Kidney (tissue), 14 donors: ENCODE measurements around the gene DIAPH3. TPM values are rescaled to one million over a fixed set of nuclear protein-coding genes. Genes with fewer than 3 reads are reported as not detected.

Experiments used
- DNase-seq, 5 donors: peaks; one replicate each; pipeline ENCODE4 v3.0.0-alpha.2; 2013 to 2020
- FAIRE-seq: peaks from 2 replicates; lab custom pipeline; 2012; peaks lifted over from hg19 to GRCh38; lab: Jason Lieb, UNC
- H3K27ac ChIP-seq, 2 donors: one replicate each; pipeline ENCODE4 v1.7.0; 2013; ENCODE audit warnings: low read depth in 2 of 2, low read length in 2 of 2, inconsistent platforms in 1 of 2
- H3K27me3 ChIP-seq: one replicate; pipeline ENCODE4 v1.7.1; 2013; ENCODE audit warnings: low read length, inconsistent platforms; ENCODE audit not compliant: control insufficient read depth, insufficient read depth
- H3K36me3 ChIP-seq, 3 donors: one replicate each; pipeline versions ENCODE4 v1.7.0 to v1.7.1; 2013; ENCODE audit warnings: low read length in 3 of 3, control low read depth in 1 of 3, inconsistent platforms in 1 of 3; ENCODE audit not compliant: insufficient read depth in 3 of 3, control insufficient read depth in 2 of 3
- H3K4me1 ChIP-seq, 3 donors: one replicate each; pipeline versions ENCODE4 v1.7.0 to v1.7.1; 2013; ENCODE audit warnings: low read length in 3 of 3, inconsistent platforms in 1 of 3, low read depth in 1 of 3; ENCODE audit not compliant: control insufficient read depth in 2 of 3, insufficient read depth in 2 of 3
- H3K4me3 ChIP-seq, 3 donors: one replicate each; pipeline versions ENCODE4 v1.7.0 to v1.8.1; 2013; ENCODE audit warnings: low read length in 3 of 3, control low read depth in 1 of 3, inconsistent platforms in 1 of 3
- H3K9ac ChIP-seq, 3 donors: one replicate each; pipeline versions ENCODE4 v1.7.0 to v1.7.1; 2013; ENCODE audit warnings: low read length in 3 of 3, control low read depth in 1 of 3, inconsistent platforms in 1 of 3
- H3K9me3 ChIP-seq, 3 donors: one replicate each; pipeline versions ENCODE4 v1.7.0 to v1.7.1; 2013; ENCODE audit warnings: low read length in 3 of 3, control low read depth in 1 of 3, inconsistent platforms in 1 of 3; ENCODE audit not compliant: control insufficient read depth in 2 of 3, insufficient read depth in 1 of 3
- intact Hi-C: fragments of 100-400 bp; cut with DNase I; formaldehyde crosslinking; loops from one replicate; pipeline ENCODE4 v1.11.1; 2022
- polyA plus RNA-seq: library from polyadenylated mRNA; stranded (reverse); fragments of 350-450 nt; fragmentation: Illumina TruSeq; extraction: RNeasy Lipid Tissue Mini Kit (QIAGEN cat#74804); gene quantifications from one replicate; pipeline ENCODE4 v1.2.3, GENCODE V29; 2014; ENCODE audit warnings: low read depth, low replicate concordance; ENCODE audit not compliant: insufficient read depth
- total RNA-seq: library from RNA; stranded (reverse); fragmentation: NEBNext Ultra II Directional; extraction: Animal tissue kit (Norgen Biotek cat#: 25700); gene quantifications from one replicate; pipeline ENCODE4 v1.2.1, GENCODE V29; 2021
- TF ChIP-seq, protein P1 (sequence below): IDR thresholded peaks from 3 replicates; pipeline ENCODE4 v1.5.1; 2012; ENCODE audit warnings: mild to moderate bottlenecking, moderate library complexity, borderline replicate concordance; ENCODE audit not compliant: insufficient read depth; ENCODE audit errors: extremely low read depth
- donor health status: control.
- donor health status: control.
- donor health status: control.
- donor health status: control.
- donor health status: control.
- donor health status: DM: yes; HTN: yes; CAD: no.
- donor health status: Normal renal cell carcinoma (clear cell type).

Gene DIAPH3
- total and polyA plus RNA-seq, 2 donors from 2014 or later = 2.0 to 2.7 TPM

DNA sequence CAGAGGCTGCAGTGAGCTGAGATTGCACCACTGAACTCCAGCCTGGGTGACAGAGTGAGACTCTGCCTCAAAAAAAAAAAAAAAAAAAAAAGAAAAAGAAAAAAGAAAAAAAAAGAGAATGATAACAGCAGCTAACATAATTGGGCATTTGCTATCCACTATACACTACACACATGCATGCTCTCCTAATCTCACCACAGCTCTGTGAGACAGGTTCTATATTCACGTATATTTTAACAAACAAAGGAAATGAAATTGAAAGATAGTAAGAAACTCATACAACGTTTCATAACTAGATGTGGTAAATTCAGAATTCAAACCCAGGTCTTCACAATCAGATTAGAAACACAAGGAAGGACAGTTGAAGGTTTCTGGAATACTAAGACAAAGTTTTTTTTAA lies 265.7 kb downstream of the DIAPH3 start:
- Histone ChIP-seq H3K9ac (no peak overlapping the region), H3K27ac (no peak overlapping the region), H3K4me1 (no peaks in the 10 kb centered on the region), H3K4me3 (no peak overlapping the region), H3K36me3 (no peaks in the 10 kb centered on the region), H3K27me3 (no peaks in the 10 kb centered on the region), H3K9me3 (no peaks in the 10 kb centered on the region)
- intact Hi-C loops = no loop called here
- TF ChIP-seq, protein P1, sequence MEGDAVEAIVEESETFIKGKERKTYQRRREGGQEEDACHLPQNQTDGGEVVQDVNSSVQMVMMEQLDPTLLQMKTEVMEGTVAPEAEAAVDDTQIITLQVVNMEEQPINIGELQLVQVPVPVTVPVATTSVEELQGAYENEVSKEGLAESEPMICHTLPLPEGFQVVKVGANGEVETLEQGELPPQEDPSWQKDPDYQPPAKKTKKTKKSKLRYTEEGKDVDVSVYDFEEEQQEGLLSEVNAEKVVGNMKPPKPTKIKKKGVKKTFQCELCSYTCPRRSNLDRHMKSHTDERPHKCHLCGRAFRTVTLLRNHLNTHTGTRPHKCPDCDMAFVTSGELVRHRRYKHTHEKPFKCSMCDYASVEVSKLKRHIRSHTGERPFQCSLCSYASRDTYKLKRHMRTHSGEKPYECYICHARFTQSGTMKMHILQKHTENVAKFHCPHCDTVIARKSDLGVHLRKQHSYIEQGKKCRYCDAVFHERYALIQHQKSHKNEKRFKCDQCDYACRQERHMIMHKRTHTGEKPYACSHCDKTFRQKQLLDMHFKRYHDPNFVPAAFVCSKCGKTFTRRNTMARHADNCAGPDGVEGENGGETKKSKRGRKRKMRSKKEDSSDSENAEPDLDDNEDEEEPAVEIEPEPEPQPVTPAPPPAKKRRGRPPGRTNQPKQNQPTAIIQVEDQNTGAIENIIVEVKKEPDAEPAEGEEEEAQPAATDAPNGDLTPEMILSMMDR = no peak
- DNase-seq = no peak
- no peak for FAIRE-seq

DNA sequence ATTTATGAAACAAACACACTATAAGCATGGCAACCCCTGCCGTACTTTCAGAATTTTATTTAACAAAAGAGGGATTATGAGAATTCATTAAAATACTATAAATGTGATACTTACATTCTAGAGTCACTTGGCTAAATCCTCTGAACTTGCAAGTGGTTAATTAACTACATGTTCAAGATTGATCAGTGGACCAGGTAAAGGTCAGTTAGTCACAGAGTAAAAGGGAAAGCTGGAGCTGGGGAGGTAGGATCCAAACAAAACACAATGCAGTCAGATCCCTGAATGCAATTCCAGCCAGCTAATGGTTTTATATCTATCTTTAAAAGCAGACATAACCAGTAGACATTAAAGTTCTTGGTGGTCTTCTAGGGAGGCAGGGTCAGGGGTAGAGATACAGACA lies 270.5 kb downstream of the DIAPH3 start:
- peaks cover 0 to 4% (median 0%) of the 10 kb centered on the region in 3 donors for H3K4me1 ChIP-seq
- H3K9ac ChIP-seq = no peak overlapping the region
- no peaks in the 10 kb centered on the region for H3K36me3 ChIP-seq
- DNase-seq (peak in 2 of 5 donors; percentile 19 to 47), FAIRE-seq (peak; percentile 11)
- TF ChIP-seq, protein P1 = no peak
- H3K27me3 ChIP-seq = no peaks in the 10 kb centered on the region
- no peak overlapping the region for H3K4me3 ChIP-seq
- H3K27ac ChIP-seq = no peak overlapping the region
- H3K9me3 ChIP-seq = no peaks in the 10 kb centered on the region
- intact Hi-C loops = no loop called here

DNA sequence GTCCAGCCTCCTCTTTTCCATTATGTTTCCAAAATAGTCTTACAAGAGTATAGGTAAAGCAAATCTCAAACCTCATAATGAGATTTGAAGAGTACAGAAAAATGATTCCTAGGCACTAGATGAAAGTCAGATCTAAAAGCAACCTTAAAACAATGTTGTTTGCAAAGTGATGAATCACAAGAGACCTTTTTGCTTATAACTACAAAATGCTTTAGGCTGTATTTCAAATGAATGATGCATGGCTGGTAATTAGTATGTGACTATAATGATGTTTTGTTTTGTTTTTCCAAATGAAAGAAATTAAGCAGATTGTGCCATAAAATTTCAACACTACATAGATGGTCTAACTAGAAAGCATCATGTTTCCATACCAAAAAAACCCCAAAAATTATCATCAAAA lies 272.7 kb downstream of the DIAPH3 start:
- no peaks in the 10 kb centered on the region for H3K27me3 ChIP-seq
- FAIRE-seq = no peak
- intact Hi-C loops = no loop called here

More for the DNA sequence above, 272.7 kb downstream of the DIAPH3 start:
- Histone ChIP-seq H3K4me3 (no peak overlapping the region), H3K4me1 (peaks cover 0 to 4% (median 0%) of the 10 kb centered on the region in 3 donors), H3K9me3 (no peaks in the 10 kb centered on the region), H3K36me3 (no peaks in the 10 kb centered on the region), H3K9ac (no peak overlapping the region), H3K27ac (no peak overlapping the region)
- TF ChIP-seq, protein P1 = no peak
- DNase-seq = no peak
